MCF 10A (cell line): ENCODE measurements around the gene TUSC2. TPM values are rescaled to one million over a fixed set of nuclear protein-coding genes. Genes with fewer than 3 reads are reported as not detected.

Experiments used
- BruUV-seq: library from RNA; stranded (reverse); fragments of 400-500 nt; replicated peaks from 2 replicates; lab custom pipeline; 2021; lab: Mats Ljungman, UMichigan
- CTCF ChIA-PET: fragments of 300-600 bp; sonication (Branson Sonifier 250); formaldehyde crosslinking; extraction: SDS; loops from one replicate; lab custom pipeline; 2021; ENCODE audit warnings: antibody characterized with exemption, inconsistent platforms; lab: Yijun Ruan, JAX
- POLR2A ChIA-PET: fragments of 300-600, 350-650 bp; sonication (Branson Sonifier 250); formaldehyde crosslinking; extraction: SDS; loops from one replicate; lab custom pipeline; 2020; ENCODE audit warnings: antibody characterized with exemption, inconsistent platforms; lab: Yijun Ruan, JAX
- DNase-seq: peaks from one replicate; pipeline ENCODE4 v3.0.0-alpha.2; 2018; ENCODE audit not compliant: unreplicated experiment
- H3K27ac Mint-ChIP-seq: one replicate; pipeline ENCODE4 v1.8.0; 2022; ENCODE audit warnings: mild to moderate bottlenecking, low read depth, mixed read lengths; ENCODE audit not compliant: unreplicated experiment
- H3K27me3 Mint-ChIP-seq: one replicate; pipeline ENCODE4 v1.8.0; 2022; ENCODE audit warnings: mixed read lengths; ENCODE audit not compliant: insufficient read depth, unreplicated experiment
- H3K36me3 Mint-ChIP-seq: one replicate; pipeline ENCODE4 v1.8.0; 2022; ENCODE audit warnings: mild to moderate bottlenecking, moderate library complexity, mixed read lengths; ENCODE audit not compliant: insufficient read depth, unreplicated experiment
- H3K4me1 Mint-ChIP-seq: one replicate; pipeline ENCODE4 v1.8.0; 2022; ENCODE audit warnings: mixed read lengths; ENCODE audit not compliant: insufficient read depth, unreplicated experiment
- H3K4me3 Mint-ChIP-seq: one replicate; pipeline ENCODE4 v1.8.0; 2022; ENCODE audit warnings: mild to moderate bottlenecking, moderate library complexity, mixed read lengths; ENCODE audit not compliant: unreplicated experiment
- H3K9me3 Mint-ChIP-seq: one replicate; pipeline ENCODE4 v1.8.0; 2022; ENCODE audit warnings: mixed read lengths; ENCODE audit not compliant: unreplicated experiment
- CTCF ChIP-seq: fragments of 200-600 bp; IDR thresholded peaks from one replicate; pipeline ENCODE4 v1.8.0; 2022; ENCODE audit warnings: antibody characterized with exemption, mild to moderate bottlenecking; ENCODE audit not compliant: unreplicated experiment
- intact Hi-C: fragments of 100-400 bp; cut with micrococcal nuclease; formaldehyde crosslinking; loops from 2 replicates; pipeline ENCODE4 v1.14.1; 2022
- total RNA-seq: library from RNA; stranded (reverse); gene quantifications from 2 replicates; pipeline ENCODE4 v1.2.3, GENCODE V29; 2022

Gene TUSC2
- total RNA-seq, 1 experiment from 2014 or later: 14.5 TPM

GRCh38 chr3:50319181-50319893 is 8.7 kb downstream of the TUSC2 start:
- H3K9me3 Mint-ChIP-seq: no peaks in the 10 kb centered on the region
- H3K36me3 Mint-ChIP-seq: peaks cover 6% of the 10 kb centered on the region

GRCh38 chr3:50318615-50319014 is 9.4 kb downstream of the TUSC2 start:
- Mint-ChIP-seq H3K9me3 (no peaks in the 10 kb centered on the region), H3K27me3 (no peaks in the 10 kb centered on the region), H3K4me1 (peaks cover 28% of the 10 kb centered on the region), H3K36me3 (peaks cover 6% of the 10 kb centered on the region), H3K27ac (no peak overlapping the region), H3K4me3 (no peak overlapping the region)
- intact Hi-C loops: no loop called here
- DNase-seq: no peak
- no TSS peak for BruUV-seq
- POLR2A ChIA-PET: interaction anchor here (0.7 to 1.6 kb wide), 5 partner anchors 9 to 26 kb away, joined by 3 to 7 read pairs (median 5); partner anchors contain the start of genes HYAL3, IFRD2 and NAA80
- CTCF ChIA-PET: interaction anchor here (0.9 to 1.3 kb wide), 3 partner anchors 10 to 15 kb away, joined by 3 to 6 read pairs (median 3); partner anchors contain the start of gene TUSC2
- no peak for TF ChIP-seq CTCF

More at GRCh38 chr3:50319181-50319893, 8.7 kb downstream of the TUSC2 start:
- H3K27me3 Mint-ChIP-seq: no peaks in the 10 kb centered on the region
- no peak overlapping the region for H3K27ac Mint-ChIP-seq
- intact Hi-C loops: no loop called here
- peak overlapping the region; percentile 59 for H3K4me3 Mint-ChIP-seq
- ChIA-PET CTCF (interaction anchor here (0.7 to 1.3 kb wide), 5 partner anchors 9 to 21 kb away, joined by 3 to 6 read pairs (median 3); partner anchors contain the start of genes HYAL3, NAA80 and TUSC2), POLR2A (interaction anchor here (0.6 to 1.6 kb wide), 6 partner anchors 8 to 163 kb away, joined by 3 to 7 read pairs (median 4); partner anchors contain the start of gene IFRD2)
- no peak for DNase-seq
- no TSS peak for BruUV-seq
- H3K4me1 Mint-ChIP-seq: peaks cover 22% of the 10 kb centered on the region
- no peak for TF ChIP-seq CTCF

- TF ChIP-seq CTCF: no peak
- Mint-ChIP-seq H3K36me3 (peaks cover 6% of the 10 kb centered on the region), H3K9me3 (no peaks in the 10 kb centered on the region), H3K4me1 (peaks cover 29% of the 10 kb centered on the region), H3K27ac (no peak overlapping the region), H3K27me3 (no peaks in the 10 kb centered on the region), H3K4me3 (no peak overlapping the region)
- intact Hi-C loops: no loop called here
- ChIA-PET CTCF (interaction anchor here (1.1 to 1.3 kb wide), 4 partner anchors 10 to 18 kb away, joined by 3 to 6 read pairs (median 3); partner anchors contain the start of gene TUSC2), POLR2A (interaction anchor here (0.7 to 1.7 kb wide), 4 partner anchors 10 to 26 kb away, joined by 5 to 21 read pairs (median 6); partner anchors contain the start of genes HYAL3, IFRD2, NAA80 and TUSC2)
- DNase-seq: no peak
- BruUV-seq: no TSS peak
These were observed 9.9 kb downstream of the TUSC2 start for GRCh38 chr3:50318163-50318562.

- no peaks in the 10 kb centered on the region for H3K27me3 Mint-ChIP-seq
- H3K9me3 Mint-ChIP-seq: no peaks in the 10 kb centered on the region
- ChIA-PET CTCF (interaction anchor here (0.6 to 1.3 kb wide), 5 partner anchors 11 to 225 kb away, joined by 3 read pairs; partner anchors contain the start of gene TUSC2), POLR2A (interaction anchor here (0.7 to 3.2 kb wide), 11 partner anchors 9 to 1678 kb away, joined by 3 to 30 read pairs (median 4); partner anchors contain the start of genes CYB561D2, HYAL3, IFRD2 and NAA80)
- H3K4me3 Mint-ChIP-seq: peak overlapping the region; percentile 58
- no peak for TF ChIP-seq CTCF
- H3K27ac Mint-ChIP-seq: peak overlapping the region; percentile 93
- peaks cover 6% of the 10 kb centered on the region for H3K36me3 Mint-ChIP-seq
- H3K4me1 Mint-ChIP-seq: peaks cover 29% of the 10 kb centered on the region
- intact Hi-C loops: no loop called here
- DNase-seq: peak; percentile 29
- BruUV-seq: no TSS peak
These were observed 10.7 kb downstream of the TUSC2 start for GRCh38 chr3:50317300-50317699.
